H1 (cell line): ENCODE measurements around the gene RIPOR3. TPM values are rescaled to one million over a fixed set of nuclear protein-coding genes. Genes with fewer than 3 reads are reported as not detected.

Source experiments
- CTCF ChIA-PET: fragments of 300-600 bp; sonication (Branson Sonifier 250); formaldehyde crosslinking; loops from one replicate; lab custom pipeline; 2021; ENCODE audit not compliant: partially characterized antibody; lab: Charles Lee
- POLR2A ChIA-PET: fragments of 300-600 bp; sonication (Branson Sonifier 250); formaldehyde crosslinking; loops from one replicate; lab custom pipeline; 2021; ENCODE audit warnings: inconsistent platforms; ENCODE audit not compliant: partially characterized antibody; lab: Charles Lee
- DNase-seq, 2 experiments: peaks; one replicate each; pipeline versions ENCODE4 v3.0.0 to v3.0.0-alpha.2; 2010 to 2022; ENCODE audit warnings: low spot score in 2 of 2, low read depth in 1 of 2, mixed read lengths in 1 of 2
- FAIRE-seq: peaks from 2 replicates; lab custom pipeline; 2011; peaks lifted over from hg19 to GRCh38; lab: Jason Lieb, UNC
- H2AFZ ChIP-seq: 2 replicates; pipeline ENCODE4 v1.8.1; 2012; ENCODE audit warnings: low read length, inconsistent platforms
- H2AK5ac ChIP-seq: 2 replicates; pipeline ENCODE4 v1.6.1; 2013; ENCODE audit warnings: low read depth, low read length
- H2BK120ac ChIP-seq: replicated peaks from 2 replicates; pipeline ENCODE3; 2013; ENCODE audit warnings: low read depth, low read length, inconsistent platforms
- H2BK12ac ChIP-seq: 2 replicates; pipeline ENCODE4 v1.6.1; 2013; ENCODE audit warnings: low read depth, low read length
- H2BK15ac ChIP-seq: 2 replicates; pipeline ENCODE4 v1.6.1; 2013; ENCODE audit warnings: low read length
- H2BK20ac ChIP-seq: 2 replicates; pipeline ENCODE4 v1.6.1; 2013; ENCODE audit warnings: low read length
- H2BK5ac ChIP-seq: 2 replicates; pipeline ENCODE4 v1.6.1; 2013; ENCODE audit warnings: low read depth, low read length
- H3K14ac ChIP-seq: 2 replicates; pipeline ENCODE4 v1.6.1; 2013; ENCODE audit warnings: inconsistent platforms; ENCODE audit not compliant: insufficient read length
- H3K18ac ChIP-seq: 2 replicates; pipeline ENCODE4 v1.6.1; 2013; ENCODE audit warnings: low read length; ENCODE audit errors: extremely low read depth
- H3K23ac ChIP-seq: 2 replicates; pipeline ENCODE4 v1.6.1; 2013; ENCODE audit warnings: inconsistent platforms; ENCODE audit not compliant: insufficient read length
- H3K23me2 ChIP-seq: 2 replicates; pipeline ENCODE4 v1.6.1; 2013; ENCODE audit warnings: low read depth, low read length
- H3K27ac ChIP-seq: 2 replicates; pipeline ENCODE4 v1.6.1; 2011; ENCODE audit warnings: low read depth, low read length, inconsistent platforms
- H3K27me3 ChIP-seq, 4 experiments: replicated peaks in 1 of 4; 1 replicate in 1 of 4; 2 replicates in 3 of 4; pipeline versions ENCODE4 v1.6.1 to v1.8.1; 2011 to 2013; ENCODE audit warnings: low read length in 3 of 4, mild to moderate bottlenecking in 3 of 4, inconsistent platforms in 2 of 4, mixed read lengths in 2 of 4, moderate library complexity in 1 of 4; ENCODE audit not compliant: control insufficient read depth in 3 of 4, insufficient read depth in 3 of 4; ENCODE audit errors: extremely low read depth in 1 of 4
- H3K36me3 ChIP-seq, 4 experiments: 2 replicates each; pipeline versions ENCODE4 v1.6.1 to v1.8.1; 2011 to 2013; ENCODE audit warnings: mild to moderate bottlenecking in 4 of 4, low read length in 3 of 4, moderate library complexity in 2 of 4, control low read depth in 1 of 4, inconsistent platforms in 1 of 4; ENCODE audit not compliant: insufficient read depth in 4 of 4, control insufficient read depth in 2 of 4
- H3K4ac ChIP-seq: replicated peaks from 2 replicates; pipeline ENCODE3; 2013; ENCODE audit warnings: low read length, low read depth, mixed read lengths, inconsistent platforms; ENCODE audit not compliant: insufficient read length
- H3K4me1 ChIP-seq, 4 experiments: replicated peaks in 1 of 4; 1 replicate in 1 of 4; 2 replicates in 3 of 4; pipeline versions ENCODE4 v1.6.1 to v1.8.1; 2011 to 2013; ENCODE audit warnings: low read length in 3 of 4, inconsistent platforms in 2 of 4, mixed read lengths in 1 of 4; ENCODE audit not compliant: insufficient read depth in 4 of 4, control insufficient read depth in 3 of 4
- H3K4me2 ChIP-seq, 2 experiments: 2 replicates each; pipeline versions ENCODE4 v1.6.1 to v1.8.1; 2011 to 2013; ENCODE audit warnings: low read depth in 2 of 2, low read length in 2 of 2, control low read depth in 1 of 2, inconsistent platforms in 1 of 2, mild to moderate bottlenecking in 1 of 2; ENCODE audit not compliant: insufficient read depth in 1 of 2
- H3K4me3 ChIP-seq, 4 experiments: fragments of 200-600, 300-600 bp in 1 of 4; sonication (generic), shearing (Covaris generic), sonication (Bioruptor Twin) in 1 of 4; 2 replicates each; pipeline versions ENCODE4 v1.5.1 to v1.8.1; 2011 to 2016; ENCODE audit warnings: low read length in 4 of 4, low read depth in 3 of 4, control low read depth in 2 of 4, inconsistent platforms in 2 of 4, mild to moderate bottlenecking in 2 of 4, mixed read lengths in 1 of 4, moderate library complexity in 1 of 4; ENCODE audit not compliant: insufficient read depth in 2 of 4; ENCODE audit errors: extremely low read depth in 1 of 4
- H3K56ac ChIP-seq: replicated peaks from 2 replicates; pipeline ENCODE3; 2013; ENCODE audit warnings: low read depth, mild to moderate bottlenecking, mixed read lengths, low read length, inconsistent platforms; ENCODE audit not compliant: insufficient read length
- H3K79me1 ChIP-seq: 2 replicates; pipeline ENCODE4 v1.6.1; 2013; ENCODE audit warnings: low read depth, low read length, control low read depth
- H3K79me2 ChIP-seq, 2 experiments: 2 replicates each; pipeline versions ENCODE4 v1.6.1 to v1.8.1; 2012 to 2013; ENCODE audit warnings: low read length in 2 of 2, mild to moderate bottlenecking in 2 of 2, inconsistent platforms in 1 of 2; ENCODE audit not compliant: insufficient read depth in 2 of 2, control insufficient read depth in 1 of 2
- H3K9ac ChIP-seq, 4 experiments: replicated peaks in 1 of 4; 1 replicate in 1 of 4; 2 replicates in 3 of 4; pipeline versions ENCODE4 v1.6.1 to v1.8.1; 2011 to 2013; ENCODE audit warnings: low read depth in 3 of 4, low read length in 3 of 4, control low read depth in 2 of 4, mild to moderate bottlenecking in 2 of 4, moderate library complexity in 2 of 4, inconsistent platforms in 1 of 4; ENCODE audit errors: extremely low read depth in 1 of 4
- H3K9me3 ChIP-seq, 2 experiments: 2 replicates each; pipeline versions ENCODE4 v1.6.1 to v1.8.1; 2012 to 2013; ENCODE audit warnings: mild to moderate bottlenecking in 2 of 2, moderate library complexity in 2 of 2, control low read depth in 1 of 2, inconsistent platforms in 1 of 2, low read depth in 1 of 2, low read length in 1 of 2, mixed read lengths in 1 of 2; ENCODE audit not compliant: insufficient read depth in 2 of 2
- H4K20me1 ChIP-seq, 2 experiments: replicated peaks in 1 of 2; 2 replicates each; pipeline versions ENCODE3 to v1.8.1; 2011 to 2013; ENCODE audit warnings: inconsistent platforms in 2 of 2, low read length in 2 of 2, mild to moderate bottlenecking in 1 of 2; ENCODE audit not compliant: insufficient read depth in 2 of 2, control insufficient read depth in 1 of 2
- H4K5ac ChIP-seq: 2 replicates; pipeline ENCODE4 v1.6.1; 2013; ENCODE audit warnings: low read length, low read depth, mixed read lengths, inconsistent platforms; ENCODE audit not compliant: insufficient read length
- H4K8ac ChIP-seq: 2 replicates; pipeline ENCODE4 v1.8.0; 2013; ENCODE audit warnings: mild to moderate bottlenecking, moderate library complexity, low read length, inconsistent platforms; ENCODE audit not compliant: insufficient read depth; ENCODE audit errors: extremely low read depth
- H4K91ac ChIP-seq: replicated peaks from 2 replicates; pipeline ENCODE3; 2013; ENCODE audit warnings: low read length, mixed read lengths, inconsistent platforms; ENCODE audit not compliant: insufficient read length
- BCL11A ChIP-seq, 2 experiments: IDR thresholded peaks; one replicate each; pipeline ENCODE4 v1.6.1; 2011; ENCODE audit warnings: low read depth in 2 of 2, low read length in 2 of 2, mild to moderate bottlenecking in 2 of 2
- CTBP2 ChIP-seq: IDR thresholded peaks from 2 replicates; pipeline ENCODE4 v1.7.0; 2011; ENCODE audit warnings: borderline replicate concordance, mild to moderate bottlenecking, moderate library complexity, mixed read lengths, low read length; ENCODE audit not compliant: insufficient read depth, insufficient read length
- KDM4A ChIP-seq: IDR thresholded peaks from one replicate; pipeline ENCODE4 v1.7.1; 2012; ENCODE audit warnings: low read depth, mild to moderate bottlenecking, moderate library complexity, low read length, inconsistent platforms; ENCODE audit not compliant: severe bottlenecking
- MAFK ChIP-seq: IDR thresholded peaks from 2 replicates; pipeline ENCODE4 v1.6.1; 2012; ENCODE audit warnings: low read depth, mild to moderate bottlenecking, improper control_type of control experiment, low read length
- RAD21 ChIP-seq, 2 experiments: IDR thresholded peaks in 1 of 2; conservative IDR thresholded peaks in 1 of 2; 2 replicates each; pipeline ENCODE4 v1.6.1; 2011; ENCODE audit warnings: low read depth in 2 of 2, low read length in 2 of 2, improper control_type of control experiment in 1 of 2, inconsistent platforms in 1 of 2, mild to moderate bottlenecking in 1 of 2, moderate library complexity in 1 of 2
- TAF7 ChIP-seq: optimal IDR thresholded peaks from 2 replicates; pipeline ENCODE3; 2011; ENCODE audit warnings: low read depth, mild to moderate bottlenecking, inconsistent platforms, low read length, moderate library complexity, borderline replicate concordance
- WGBS, 2 experiments: shearing (Covaris generic) in 1 of 2; methylation state at CpG; one replicate each; pipeline versions ENCODE4 v1.1.6 to v1.1.7; 2013 to 2015; ENCODE audit warnings: low lambda C conversion rate in 2 of 2, mixed read lengths in 2 of 2, inconsistent platforms in 1 of 2, low coverage in 1 of 2, missing lambda C conversion rate in 1 of 2; ENCODE audit not compliant: insufficient replicate concordance in 2 of 2, insufficient coverage in 1 of 2, insufficient read length in 1 of 2; ENCODE audit errors: extremely low coverage in 1 of 2, missing lambda C conversion rate in 1 of 2; 5-methylcytosine and 5-hydroxymethylcytosine counted together
- polyA plus RNA-seq, 7 experiments: library from polyadenylated mRNA; depleted of rRNA in 3 of 7; stranded (reverse) in 5 of 7; unstranded in 2 of 7; fragments of >200 nt in 5 of 7; fragments of 200-250 nt in 2 of 7; gene quantifications; 1 replicate in 5 of 7; 2 replicates in 1 of 7; 4 replicates in 1 of 7; pipeline versions ENCODE4 v1.2.1 to v1.2.3, GENCODE V29; 2011 to 2013; ENCODE audit warnings: missing spikeins in 2 of 7, mixed read lengths in 2 of 7
- total RNA-seq: library from RNA; stranded (reverse); fragmentation: NEBNext Ultra II Directional; extraction: Animal tissue kit (Norgen Biotek cat#: 25700); gene quantifications from 2 replicates; pipeline ENCODE4 v1.2.1, GENCODE V29; 2021

The RIPOR3 gene
- total and polyA plus RNA-seq, 2 of the 8 experiments (the other 6 are each of a cell fraction or from before 2014, with no cell fraction given): 3.6 to 4.5 TPM

- no peaks in the 10 kb centered on the region for H3K9me3 ChIP-seq
- no peak for DNase-seq
- H2AK5ac ChIP-seq: no peak overlapping the region
- H3K56ac ChIP-seq: no peak overlapping the region
- no peaks in the 10 kb centered on the region for H3K23me2 ChIP-seq
- H2BK20ac ChIP-seq: no peak overlapping the region
- no peak overlapping the region for H4K5ac ChIP-seq
- FAIRE-seq: no peak
- H3K36me3 ChIP-seq: no peaks in the 10 kb centered on the region
- whole genome bisulfite sequencing, 2 experiments: 86% methylated on average over 12 of the region's 12 CpGs; no CpG with 5 or more reads in 1 of the 2 experiments
- no peak overlapping the region for H3K4me3 ChIP-seq
- H3K18ac ChIP-seq: no peak overlapping the region
- no peak overlapping the region for H3K27ac ChIP-seq
- no peak overlapping the region for H4K91ac ChIP-seq
- no peak overlapping the region for H3K9ac ChIP-seq
- H4K20me1 ChIP-seq: no peaks in the 10 kb centered on the region
- no peak overlapping the region for H2BK120ac ChIP-seq
- H3K4me1 ChIP-seq: peaks cover 0 to 2% (median 0%) of the 10 kb centered on the region in 4 experiments; a peak in 2 of 7 replicates
- H3K14ac ChIP-seq: no peak overlapping the region
- no peak overlapping the region for H2BK15ac ChIP-seq
- no peaks in the 10 kb centered on the region for H3K79me1 ChIP-seq
- no peak overlapping the region for H2BK12ac ChIP-seq
- ChIA-PET CTCF (interaction anchor here (1.3 to 2.1 kb wide), 4 partner anchors 15 to 55 kb away, joined by 4 to 9 read pairs (median 6); no protein-coding TSS in a partner anchor), POLR2A (interaction anchor here (0.8 to 1.4 kb wide), 4 partner anchors 9 to 44 kb away, joined by 3 to 4 read pairs (median 4); partner anchors contain the start of gene RIPOR3)
- H3K23ac ChIP-seq: no peak overlapping the region
- no peak overlapping the region for H3K4ac ChIP-seq
- no peaks in the 10 kb centered on the region for H3K27me3 ChIP-seq
- H3K79me2 ChIP-seq: no peaks in the 10 kb centered on the region
- H4K8ac ChIP-seq: no peak overlapping the region
- H2BK5ac ChIP-seq: no peak overlapping the region
- no peak overlapping the region for H3K4me2 ChIP-seq
- H2AFZ ChIP-seq: no peak overlapping the region
- TF ChIP-seq CTBP2 (no peak), MAFK (no peak), RAD21 (IDR thresholded peaks at IDR 0.05 in 1 of 2, conservative IDR thresholded peaks at IDR 0.05 in 1 of 2; ENCODE audit: low read depth in 2 of 2, low read length in 2 of 2) (no peak), TAF7 (no peak), KDM4A (no peak), BCL11A (IDR thresholded peaks at IDR 0.05; ENCODE audit: low read depth in 2 of 2, low read length in 2 of 2) (no peak)
These were observed 9.8 kb downstream of the RIPOR3 start for GRCh38 chr20:50681359-50682064.
